K562 (cell line): ENCODE measurements around the gene RNASE4. TPM values are rescaled to one million over a fixed set of nuclear protein-coding genes. Genes with fewer than 3 reads are reported as not detected.

Source experiments
- ATAC-seq: fragments of 200-7000 bp; cut with Tn5 transposase; 3 replicates; pipeline ENCODE4 v1.9.1; 2020; ENCODE audit warnings: moderate library complexity
- BruUV-seq: library from RNA; stranded (reverse); fragments of 400-500 nt; replicated peaks from 2 replicates; lab custom pipeline; 2021; lab: Mats Ljungman, UMichigan
- CTCF ChIA-PET: fragments of 300-600 bp; formaldehyde crosslinking; extraction: SDS; loops from one replicate; lab custom pipeline; 2021; ENCODE audit warnings: low intra/inter-chr PET ratio; lab: Yijun Ruan, JAX
- POLR2A ChIA-PET: fragments of 300-600, 350-650 bp; sonication (Branson Sonifier 250); formaldehyde crosslinking; extraction: SDS; loops from one replicate; lab custom pipeline; 2021; ENCODE audit warnings: antibody characterized with exemption, inconsistent platforms; lab: Yijun Ruan, JAX
- DNase-seq, 4 experiments: peaks; one replicate each; pipeline versions ENCODE4 v3.0.0 to v3.0.0-alpha.2; 2011 to 2018; ENCODE audit warnings: low spot score in 3 of 4, mixed read lengths in 3 of 4; ENCODE audit errors: extremely low read depth in 1 of 4
- FAIRE-seq: peaks from 2 replicates; lab custom pipeline; 2011; peaks lifted over from hg19 to GRCh38; lab: Jason Lieb, UNC
- H2AFZ ChIP-seq: 2 replicates; pipeline ENCODE4 v1.6.0; 2011; ENCODE audit warnings: low read depth, low read length, control low read depth, inconsistent platforms
- H3K27ac ChIP-seq: fragments of 200-600 bp; 3 replicates; pipeline ENCODE4 v1.8.0; 2011; ENCODE audit warnings: low read depth, mild to moderate bottlenecking, control low read depth, inconsistent platforms, low read length, moderate library complexity, mixed read lengths; ENCODE audit errors: extremely low read depth
- H3K27me3 ChIP-seq, 2 experiments: fragments of 300-600 bp in 1 of 2; 2 replicates in 1 of 2; 3 replicates in 1 of 2; pipeline versions ENCODE4 v1.6.0 to v1.8.0; 2011; ENCODE audit warnings: inconsistent platforms in 2 of 2, low read length in 2 of 2, mild to moderate bottlenecking in 1 of 2, mixed read lengths in 1 of 2, moderate library complexity in 1 of 2; ENCODE audit not compliant: control insufficient read depth in 2 of 2, insufficient read depth in 2 of 2
- H3K36me3 ChIP-seq: fragments of 300-600 bp; 3 replicates; pipeline ENCODE4 v1.8.0; 2011; ENCODE audit warnings: mild to moderate bottlenecking, low read length, inconsistent platforms; ENCODE audit not compliant: control insufficient read depth, insufficient read depth
- H3K4me1 ChIP-seq, 2 experiments: fragments of 200-600 bp in 1 of 2; replicated peaks in 1 of 2; 2 replicates in 1 of 2; 3 replicates in 1 of 2; pipeline versions ENCODE4 v1.5.1 to v1.8.0; 2011; ENCODE audit warnings: inconsistent platforms in 2 of 2, low read length in 2 of 2, mild to moderate bottlenecking in 1 of 2, mixed read lengths in 1 of 2, moderate library complexity in 1 of 2; ENCODE audit not compliant: control insufficient read depth in 2 of 2, insufficient read depth in 2 of 2
- H3K4me2 ChIP-seq: 2 replicates; pipeline ENCODE4 v1.6.1; 2011; ENCODE audit warnings: low read length, control low read depth, inconsistent platforms, mixed read lengths; ENCODE audit not compliant: insufficient read depth
- H3K4me3 ChIP-seq: fragments of 200-600 bp; sonication (generic), shearing (Covaris generic); 2 replicates; pipeline ENCODE4 v1.5.1; 2016; ENCODE audit warnings: control low read depth, inconsistent platforms
- H3K79me2 ChIP-seq: fragments of 200-600 bp; 3 replicates; pipeline ENCODE4 v1.8.0; 2011; ENCODE audit warnings: low read length, inconsistent platforms; ENCODE audit not compliant: control insufficient read depth, insufficient read depth
- H3K9ac ChIP-seq, 2 experiments: 2 replicates each; pipeline versions ENCODE4 v1.6.0 to v1.6.1; 2011; ENCODE audit warnings: low read depth in 2 of 2, low read length in 2 of 2, control low read depth in 1 of 2, inconsistent platforms in 1 of 2, mild to moderate bottlenecking in 1 of 2, mixed read lengths in 1 of 2; ENCODE audit not compliant: insufficient read depth in 1 of 2
- H3K9me1 ChIP-seq: one replicate; pipeline ENCODE4 v1.6.0; 2011; ENCODE audit warnings: inconsistent platforms, mild to moderate bottlenecking, low read length, moderate library complexity; ENCODE audit not compliant: control insufficient read depth, insufficient read depth
- H3K9me3 ChIP-seq: replicated peaks from 2 replicates; pipeline ENCODE4 v1.5.1; 2011; ENCODE audit warnings: low read depth, low read length, inconsistent platforms; ENCODE audit not compliant: control insufficient read depth, insufficient read depth
- H4K20me1 ChIP-seq: replicated peaks from 2 replicates; pipeline ENCODE4 v1.6.1; 2011; ENCODE audit warnings: low read length, inconsistent platforms, mixed read lengths; ENCODE audit not compliant: control insufficient read depth, insufficient read depth
- CEBPB ChIP-seq: fragments of 450-650 bp; IDR thresholded peaks from 2 replicates; pipeline ENCODE4 v1.6.1; 2016; ENCODE audit warnings: missing genetic modification characterization, missing compliant biosample characterization
- POLR2A ChIP-seq: fragments of 450-650 bp; conservative IDR thresholded peaks from 2 replicates; pipeline ENCODE4 v1.6.1; 2016
- WGBS: fragments of 100-300 bp; shearing (Covaris generic); methylation state at CpG from one replicate; pipeline ENCODE4 v1.1.6; 2016; ENCODE audit warnings: low coverage, mixed read lengths; ENCODE audit not compliant: insufficient coverage; ENCODE audit errors: missing lambda C conversion rate; 5-methylcytosine and 5-hydroxymethylcytosine counted together
- in situ Hi-C: fragments of 300-500 bp; cut with MboI; formaldehyde crosslinking; loops from 4 replicates; pipeline ENCODE4 v1.15.0; 2018; ENCODE audit warnings: inconsistent platforms, mixed read lengths
- intact Hi-C: fragments of 100-400 bp; cut with micrococcal nuclease; formaldehyde crosslinking; loops from 2 replicates; pipeline ENCODE4 v1.14.2; 2022
- polyA plus RNA-seq, 8 experiments: library from polyadenylated mRNA; depleted of rRNA in 4 of 8; stranded (reverse) in 5 of 8; unstranded in 3 of 8; fragments of >200 nt; fragmentation: Nextera tagmentation in 2 of 8; fragmentation: Illumina TruSeq in 1 of 8; extraction: Ambion mirVana in 2 of 8; extraction: Trizol in 1 of 8; gene quantifications; 2 replicates each; pipeline versions ENCODE4 v1.2.1 to v1.2.3, GENCODE V29; 2011 to 2014; ENCODE audit warnings: inconsistent platforms in 1 of 8, missing spikeins in 1 of 8
- total RNA-seq, 7 experiments: library from RNA; depleted of rRNA in 6 of 7; stranded (reverse); fragments of >200 nt in 6 of 7; fragmentation: Illumina TruSeq in 2 of 7; extraction: Trizol in 2 of 7; gene quantifications; 2 replicates each; pipeline versions ENCODE4 v1.2.1 to v1.2.3, GENCODE V29; 2011 to 2021; ENCODE audit warnings: low replicate concordance in 1 of 7

Gene RNASE4
- total and polyA plus RNA-seq, 9 of the 15 experiments (the other 6 are each of a cell fraction or from before 2014, with no cell fraction given), result 0.09 to 0.22 (median 0.13) TPM; not detected in 2

GRCh38 chr14:20684662-20685456 is 499 bp downstream of the RNASE4 start:
- FAIRE-seq, result no peak
- peak overlapping the region; percentile 94 for H3K4me2 ChIP-seq
- no peaks in the 10 kb centered on the region for H3K9me1 ChIP-seq
- no peak for ATAC-seq
- TF ChIP-seq CEBPB (tag), result peak; percentile 37; the same call in 1 of the 2 replicates
- TF ChIP-seq POLR2A, result no peak
- peak overlapping the region; percentile 75 for H3K4me3 ChIP-seq
- peaks cover 7 to 13% of the 10 kb centered on the region in 2 experiments; a peak in 3 of 5 replicates for H3K4me1 ChIP-seq
- H4K20me1 ChIP-seq, result peaks cover 9% of the 10 kb centered on the region; the same call in 1 of the 2 replicates
- no TSS peak for BruUV-seq
- ChIA-PET CTCF (interaction anchor here (0.7 kb wide), 1 partner anchor 411 kb away, joined by 3 read pairs; no protein-coding TSS in a partner anchor), POLR2A (interaction anchor here (0.6 kb wide), 2 partner anchors 64 to 316 kb away, joined by 3 read pairs; no protein-coding TSS in a partner anchor)
- peak overlapping the region; percentile 91 for H2AFZ ChIP-seq
- DNase-seq, result peak in 1 of 4 experiments; percentile 19
- H3K9ac ChIP-seq, result peak overlapping the region; percentile 74 to 90; a peak in 3 of 4 replicates
- H3K27ac ChIP-seq, result no peak overlapping the region; the same call in 2 of the 3 replicates
- H3K36me3 ChIP-seq, result no peaks in the 10 kb centered on the region
- 27% methylated on average over 19 of the region's 22 CpGs for WGBS
- no peaks in the 10 kb centered on the region for H3K9me3 ChIP-seq
- H3K27me3 ChIP-seq, result no peaks in the 10 kb centered on the region
- no peaks in the 10 kb centered on the region for H3K79me2 ChIP-seq
- in situ Hi-C loops (loop anchor here (5.0 kb wide), 1 partner anchor 53 kb away; no protein-coding TSS in a partner anchor), intact Hi-C loops (loop anchor here (1.0 to 5.0 kb wide), 2 partner anchors 72 to 343 kb away; partner anchors contain the start of gene PARP2)
